ENCODE results near the gene SIPA1L3.

- TF ChIP-seq CTCF (IDR thresholded peaks at IDR 0.05) (no peak), POLR2AphosphoS5 (IDR thresholded peaks at IDR 0.05) (no peak)
Measured at GRCh38 chr19:38005224-38005614, 98.2 kb downstream of the SIPA1L3 start.
